Measurements from ENCODE around the gene CREB5.
"Not testable (repeated sequence)": the region's sequence is repeated elsewhere in the genome, so short reads cannot be mapped to it uniquely, and the experiment has no call there.

The CREB5 gene

GRCh38 chr7:28411876-28412662, at the start of gene CREB5:
CREB5 (plus strand) TSS chr7:28412518; CDS start chr7:28412915, 397 bp downstream.
- DNase-seq: no peak

- no peak for DNase-seq
Observed at GRCh38 chr7:28362812-28363211, 49.5 kb upstream of the CREB5 start.

GRCh38 chr7:28364082-28364481, 48.2 kb upstream of the CREB5 start:
- DNase-seq: no peak

- DNase-seq: no peak
Observed at GRCh38 chr7:28369523-28369922, 42.8 kb upstream of the CREB5 start.

- no peak for DNase-seq
Observed at GRCh38 chr7:28371846-28372245, 40.5 kb upstream of the CREB5 start.

GRCh38 chr7:28373990-28374389, 38.3 kb upstream of the CREB5 start:
- DNase-seq: no peak

- no peak for DNase-seq
Observed at GRCh38 chr7:28375729-28376128, 36.6 kb upstream of the CREB5 start.

- DNase-seq: no peak
Observed at GRCh38 chr7:28376634-28377033, 35.7 kb upstream of the CREB5 start.

- DNase-seq: no peak
Observed at GRCh38 chr7:28378574-28379149, 33.7 kb upstream of the CREB5 start.

GRCh38 chr7:28381466-28381865, 30.9 kb upstream of the CREB5 start:
- DNase-seq: no peak

- no peak for DNase-seq
Observed at GRCh38 chr7:28382144-28382543, 30.2 kb upstream of the CREB5 start.

- DNase-seq: no peak
Observed at GRCh38 chr7:28383975-28384374, 28.3 kb upstream of the CREB5 start.

- no peak for DNase-seq
Observed at GRCh38 chr7:28389504-28390395, 22.6 kb upstream of the CREB5 start.

- DNase-seq: no peak
Observed at GRCh38 chr7:28390426-28390825, 21.9 kb upstream of the CREB5 start.

- DNase-seq: no peak
Observed at GRCh38 chr7:28392289-28392688, 20.0 kb upstream of the CREB5 start.

- DNase-seq: no peak
Observed at GRCh38 chr7:28395404-28395803, 16.9 kb upstream of the CREB5 start.

- DNase-seq: no peak
Observed at GRCh38 chr7:28395831-28396230, 16.5 kb upstream of the CREB5 start.

- DNase-seq: no peak
Observed at GRCh38 chr7:28397141-28397540, 15.2 kb upstream of the CREB5 start.

- DNase-seq: no peak
Observed at GRCh38 chr7:28400838-28401360, 11.4 kb upstream of the CREB5 start.

- DNase-seq: not testable (repeated sequence)
Observed at GRCh38 chr7:28401567-28401966, 10.8 kb upstream of the CREB5 start.

GRCh38 chr7:28405662-28406061, 6.7 kb upstream of the CREB5 start:
- no peak for DNase-seq

GRCh38 chr7:28406192-28406591, 6.1 kb upstream of the CREB5 start:
- no peak for DNase-seq

GRCh38 chr7:28407651-28408050, 4.7 kb upstream of the CREB5 start:
- no peak for DNase-seq

Data from activated T-cell treated with anti-CD3 and anti-CD28 coated beads, Interleukin-2, amount 50 U/mL, for 48 hours (primary cell).